GM12891 (cell line): ENCODE data around the gene PLAC8.

Experiments used
- DNase-seq: peaks from one replicate; pipeline ENCODE4 v3.0.0; 2011; ENCODE audit warnings: low spot score; ENCODE audit not compliant: insufficient read length
- FAIRE-seq: peaks from 2 replicates; lab custom pipeline; 2011; peaks lifted over from hg19 to GRCh38; lab: Jason Lieb, UNC
- PAX5 ChIP-seq: IDR thresholded peaks from 2 replicates; pipeline ENCODE4 v1.6.1; 2011; ENCODE audit warnings: low read length, moderate library complexity, mild to moderate bottlenecking; ENCODE audit not compliant: insufficient read depth, severe bottlenecking
- POLR2A ChIP-seq: IDR thresholded peaks from 2 replicates; pipeline ENCODE4 v1.6.1; 2011; ENCODE audit warnings: low read depth, low read length, control low read depth
- POLR2AphosphoS5 ChIP-seq: IDR thresholded peaks from 2 replicates; pipeline ENCODE4 v1.6.1; 2011; ENCODE audit warnings: low read depth, low read length, control low read depth
- POU2F2 ChIP-seq: IDR thresholded peaks from 2 replicates; pipeline ENCODE4 v1.6.1; 2011; ENCODE audit warnings: low read depth, mild to moderate bottlenecking, control low read depth, low read length, moderate library complexity
- SPI1 ChIP-seq: IDR thresholded peaks from 2 replicates; pipeline ENCODE4 v1.6.1; 2011; ENCODE audit warnings: low read depth, low read length, control low read depth
- TAF1 ChIP-seq: IDR thresholded peaks from 2 replicates; pipeline ENCODE4 v1.6.1; 2011; ENCODE audit warnings: low read depth, low read length, control low read depth

Gene PLAC8

GRCh38 chr4:83040269-83040668 is 74.3 kb downstream of the PLAC8 start:
- DNase-seq (no peak), FAIRE-seq (no peak)
- TF ChIP-seq POU2F2 (no peak), PAX5 (no peak), POLR2A (no peak), TAF1 (no peak), SPI1 (no peak), POLR2AphosphoS5 (no peak)
